ENCODE data around the gene GSTM3.
"Not testable (repeated sequence)": the region's sequence is repeated elsewhere in the genome, so short reads cannot be mapped to it uniquely, and the experiment has no call there.

- TF ChIP-seq CTCF (IDR thresholded peaks at IDR 0.05; ENCODE audit: low read depth, low read length, poor library complexity, severe bottlenecking); EZH2phosphoT487 (IDR thresholded peaks at IDR 0.05; ENCODE audit: borderline replicate concordance, low read length): not testable (repeated sequence)
Measured at GRCh38 chr1:109708949-109709348, 31.9 kb downstream of the GSTM3 start.

Data from DOHH2 (cell line).